GM19324 (cell line): ENCODE results near the gene AJM1.

Experiments
- ATAC-seq: cut with Tn5 transposase; IDR thresholded peaks from one replicate; pipeline ENCODE4 v1.9.1; 2021; ENCODE audit warnings: mild to moderate bottlenecking, moderate library complexity; ENCODE audit not compliant: unreplicated experiment, low FRiP score

The AJM1 gene

DNA sequence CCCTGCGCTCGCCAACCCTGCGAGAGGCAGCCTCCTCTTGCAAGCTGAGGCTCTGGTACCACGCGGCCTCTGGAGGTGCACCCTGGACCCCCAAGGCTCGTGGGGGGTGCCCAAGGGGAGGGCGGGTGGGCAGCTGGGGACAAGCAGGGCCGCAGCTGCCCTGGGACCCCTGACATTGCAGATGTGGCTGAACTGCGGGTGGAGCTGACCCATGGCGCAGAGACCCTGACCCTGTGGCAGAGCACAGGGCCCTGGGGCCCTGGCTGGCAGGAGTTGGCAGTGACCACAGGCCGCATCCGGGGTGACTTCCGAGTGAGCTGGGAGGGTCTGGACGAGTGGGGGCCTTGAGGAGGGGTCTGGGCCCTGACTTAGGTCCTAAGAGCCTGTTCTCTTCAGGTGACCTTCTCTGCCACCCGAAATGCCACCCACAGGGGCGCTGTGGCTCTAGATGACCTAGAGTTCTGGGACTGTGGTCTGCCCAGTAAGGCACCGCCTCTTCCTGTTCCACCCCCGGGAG, 11.4 kb downstream of the AJM1 start:
- ATAC-seq, result no peak

GRCh38 chr9:136854113-136854841, 12.0 kb downstream of the AJM1 start:
- no peak for ATAC-seq

- no peak for ATAC-seq
Observed at GRCh38 chr9:136854842-136855460, 12.7 kb downstream of the AJM1 start.

- ATAC-seq, result no peak
Observed at GRCh38 chr9:136855461-136856078, 13.3 kb downstream of the AJM1 start.

GRCh38 chr9:136856079-136856476, 13.8 kb downstream of the AJM1 start:
- ATAC-seq, result no peak

- ATAC-seq, result no peak
Observed at GRCh38 chr9:136856541-136857141, 14.4 kb downstream of the AJM1 start.

GRCh38 chr9:136857166-136857565, 14.9 kb downstream of the AJM1 start:
- ATAC-seq, result no peak

DNA sequence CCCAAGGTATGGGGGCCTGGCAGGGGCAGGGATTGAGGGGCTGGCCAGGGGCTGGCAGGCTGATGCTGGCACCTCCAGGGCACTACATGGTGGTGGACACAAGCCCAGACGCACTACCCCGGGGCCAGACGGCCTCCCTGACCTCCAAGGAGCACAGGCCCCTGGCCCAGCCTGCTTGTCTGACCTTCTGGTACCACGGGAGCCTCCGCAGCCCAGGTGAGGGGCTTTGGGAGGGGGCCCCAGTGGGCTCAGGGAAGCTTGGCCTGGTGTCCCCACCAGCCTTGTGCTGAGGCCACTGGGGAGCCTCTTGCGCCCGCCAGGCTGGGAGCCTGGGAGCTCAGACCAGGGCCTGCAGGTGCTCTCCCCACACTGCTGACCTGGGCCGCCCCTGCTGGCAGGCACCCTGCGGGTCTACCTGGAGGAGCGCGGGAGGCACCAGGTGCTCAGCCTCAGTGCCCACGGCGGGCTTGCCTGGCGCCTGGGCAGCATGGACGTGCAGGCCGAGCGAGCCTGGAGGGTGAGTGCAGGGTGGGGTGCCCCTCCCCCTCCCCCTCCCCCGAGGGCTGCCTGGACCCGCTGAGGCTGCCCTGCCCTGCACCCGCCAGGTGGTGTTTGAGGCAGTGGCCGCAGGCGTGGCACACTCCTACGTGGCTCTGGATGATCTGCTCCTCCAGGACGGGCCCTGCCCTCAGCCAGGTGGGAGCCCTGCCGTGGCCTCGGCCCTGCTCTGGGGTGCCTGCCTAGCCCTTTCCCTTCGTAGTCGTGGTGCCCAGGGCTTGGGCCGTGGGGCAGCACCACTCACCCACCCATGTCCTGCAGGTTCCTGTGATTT, 15.5 kb downstream of the AJM1 start:
- ATAC-seq, result no peak

- ATAC-seq, result no peak
Observed at GRCh38 chr9:136858452-136858843, 16.2 kb downstream of the AJM1 start.

GRCh38 chr9:136858844-136859757, 16.8 kb downstream of the AJM1 start:
- ATAC-seq, result no peak

- ATAC-seq, result no peak
Observed at GRCh38 chr9:136860529-136860928, 18.3 kb downstream of the AJM1 start.

- ATAC-seq, result no peak
Observed at GRCh38 chr9:136860933-136861873, 18.9 kb downstream of the AJM1 start.

GRCh38 chr9:136861874-136862457, 19.7 kb downstream of the AJM1 start:
- no peak for ATAC-seq

- ATAC-seq, result no peak
Observed at GRCh38 chr9:136862849-136863622, 20.8 kb downstream of the AJM1 start.

- ATAC-seq, result no peak
Observed at GRCh38 chr9:136863623-136864273, 21.5 kb downstream of the AJM1 start.

DNA sequence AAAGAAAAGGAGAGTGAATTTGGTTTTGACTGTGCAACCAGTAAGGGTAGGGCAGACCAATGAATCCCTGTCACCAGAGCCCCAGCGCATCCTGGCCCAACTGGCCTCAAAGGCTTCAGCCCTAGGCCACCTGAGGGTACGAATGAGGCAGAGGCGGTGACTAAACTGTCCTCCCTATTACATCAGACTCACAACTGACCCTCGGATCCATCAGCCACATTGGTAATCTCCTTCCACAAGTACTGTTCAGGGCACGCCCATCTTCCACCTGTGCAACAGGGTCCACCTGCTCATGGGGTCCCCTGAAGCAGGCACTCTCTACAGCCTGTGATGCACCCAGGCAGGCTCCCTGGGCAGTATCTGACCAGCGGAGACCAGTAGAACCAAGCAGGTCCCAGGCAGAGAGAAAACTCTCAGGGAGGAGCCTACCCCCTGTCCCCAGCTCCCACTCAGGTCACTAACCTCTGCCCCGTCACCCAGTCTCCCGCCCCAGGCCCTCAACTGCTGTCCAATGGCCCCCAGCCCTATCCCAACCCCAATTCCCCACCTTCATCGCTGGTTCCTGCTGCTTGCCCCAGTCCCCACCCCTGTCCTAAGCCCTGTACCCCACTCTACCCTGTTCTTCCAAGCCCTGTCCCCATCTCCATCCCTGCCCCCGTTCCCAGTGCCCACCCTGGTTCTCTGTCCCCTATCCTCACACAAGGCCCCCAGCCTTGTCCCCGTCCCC, 22.9 kb downstream of the AJM1 start:
- no peak for ATAC-seq
